HepG2 (cell line): ENCODE data around the gene ATP9A. TPM values are rescaled to one million over a fixed set of nuclear protein-coding genes. Genes with fewer than 3 reads are reported as not detected.
A peak's percentile ranks its signal among the peaks of the same experiment; 100 is the strongest.

Source experiments
- AGO1 ChIP-seq: fragments of 200-400 bp; formaldehyde crosslinking; IDR thresholded peaks from 2 replicates; pipeline ENCODE4 v1.6.1; 2017; ENCODE audit warnings: mild to moderate bottlenecking, low read depth, low read length, moderate library complexity; ENCODE audit not compliant: poor library complexity, severe bottlenecking
- BRD4 ChIP-seq: sonication (generic); formaldehyde crosslinking; IDR thresholded peaks from 2 replicates; pipeline ENCODE4 v1.4.0; 2020; ENCODE audit warnings: missing genetic modification reagents
- E2F2 ChIP-seq: sonication (generic); formaldehyde crosslinking; IDR thresholded peaks from 2 replicates; pipeline ENCODE4 v1.4.0; 2020; ENCODE audit warnings: missing genetic modification reagents, borderline replicate concordance
- FOXC1 ChIP-seq: sonication (generic); formaldehyde crosslinking; IDR thresholded peaks from 2 replicates; pipeline ENCODE4 v1.8.0; 2022; ENCODE audit warnings: mild to moderate bottlenecking, missing genetic modification reagents, borderline replicate concordance
- HNF4A ChIP-seq: sonication (generic); formaldehyde crosslinking; IDR thresholded peaks from 2 replicates; pipeline ENCODE4 v1.4.0; 2020; ENCODE audit warnings: missing genetic modification reagents
- KAT8 ChIP-seq: IDR thresholded peaks from 2 replicates; pipeline ENCODE4 v1.6.1; 2016; ENCODE audit warnings: missing genetic modification reagents, missing compliant biosample characterization
- MBNL3 ChIP-seq: fragments of 250-450 bp; sonication (Bioruptor Pico); conservative IDR thresholded peaks from 2 replicates; pipeline ENCODE4 v1.8.0; 2022; ENCODE audit warnings: mild to moderate bottlenecking, inconsistent platforms
- MIER2 ChIP-seq: IDR thresholded peaks from 2 replicates; pipeline ENCODE4 v1.6.1; 2016; ENCODE audit warnings: missing biosample characterization, missing genetic modification reagents
- MYPOP ChIP-seq: sonication (generic); formaldehyde crosslinking; IDR thresholded peaks from 2 replicates; pipeline ENCODE4 v1.8.1; 2023; ENCODE audit warnings: mild to moderate bottlenecking, moderate library complexity, missing genetic modification reagents
- NFYB ChIP-seq: sonication (generic); formaldehyde crosslinking; IDR thresholded peaks from 2 replicates; pipeline ENCODE4 v1.4.0; 2020; ENCODE audit warnings: missing genetic modification reagents
- NR2F2 ChIP-seq: IDR thresholded peaks from 2 replicates; pipeline ENCODE4 v1.6.1; 2012; ENCODE audit warnings: low read depth, inconsistent platforms, borderline replicate concordance
- PLRG1 ChIP-seq: fragments of 450-650 bp; conservative IDR thresholded peaks from 2 replicates; pipeline ENCODE4 v1.6.1; 2016
- RARG ChIP-seq: sonication (generic); formaldehyde crosslinking; IDR thresholded peaks from 2 replicates; pipeline ENCODE4 v1.4.0; 2020; ENCODE audit warnings: low read depth, mild to moderate bottlenecking, missing genetic modification reagents
- SIN3A ChIP-seq: IDR thresholded peaks from 2 replicates; pipeline ENCODE4 v1.6.1; 2011; ENCODE audit warnings: low read depth, mild to moderate bottlenecking, control low read depth, low read length, borderline replicate concordance
- SMARCE1 ChIP-seq: fragments of 450-650 bp; IDR thresholded peaks from 2 replicates; pipeline ENCODE4 v1.6.1; 2017; ENCODE audit warnings: borderline replicate concordance
- SSRP1 ChIP-seq: IDR thresholded peaks from 2 replicates; pipeline ENCODE4 v1.6.1; 2016; ENCODE audit warnings: control low read depth
- TCF7L2 ChIP-seq: IDR thresholded peaks from 2 replicates; pipeline ENCODE4 v1.6.1; 2011; ENCODE audit warnings: mild to moderate bottlenecking, low read depth, low read length, moderate library complexity
- TGIF2 ChIP-seq: IDR thresholded peaks from 2 replicates; pipeline ENCODE4 v1.6.1; 2016; ENCODE audit warnings: control low read depth, missing compliant biosample characterization
- TRIM22 ChIP-seq: fragments of 450-650 bp; IDR thresholded peaks from 2 replicates; pipeline ENCODE4 v1.6.1; 2017
- U2AF2 ChIP-seq: fragments of 200-400 bp; formaldehyde crosslinking; IDR thresholded peaks from 2 replicates; pipeline ENCODE4 v1.6.1; 2017; ENCODE audit warnings: low read depth, mild to moderate bottlenecking, low read length
- ZKSCAN1 ChIP-seq: fragments of 150-350 bp; IDR thresholded peaks from 2 replicates; pipeline ENCODE4 v1.6.1; 2014; ENCODE audit warnings: low read length
- ZNF205 ChIP-seq: IDR thresholded peaks from 2 replicates; pipeline ENCODE4 v1.6.1; 2018; ENCODE audit warnings: missing biosample characterization, missing genetic modification reagents
- ZNF235 ChIP-seq: sonication (generic); formaldehyde crosslinking; IDR thresholded peaks from 2 replicates; pipeline ENCODE4 v1.8.1; 2023; ENCODE audit warnings: mild to moderate bottlenecking, missing genetic modification reagents, borderline replicate concordance
- ZNF264 ChIP-seq: sonication (generic); formaldehyde crosslinking; IDR thresholded peaks from 2 replicates; pipeline ENCODE4 v1.4.0; 2020; ENCODE audit warnings: missing genetic modification reagents
- ZNF552 ChIP-seq: sonication (generic); formaldehyde crosslinking; IDR thresholded peaks from 2 replicates; pipeline ENCODE4 v1.9.0; 2022; ENCODE audit warnings: missing genetic modification reagents, mild to moderate bottlenecking, borderline replicate concordance
- ZNF616 ChIP-seq: sonication (generic); formaldehyde crosslinking; IDR thresholded peaks from 2 replicates; pipeline ENCODE4 v1.5.0; 2020; ENCODE audit warnings: low read depth, mild to moderate bottlenecking, missing genetic modification reagents
- ZNF747 ChIP-seq: sonication (generic); formaldehyde crosslinking; IDR thresholded peaks from 2 replicates; pipeline ENCODE4 v1.8.1; 2023; ENCODE audit warnings: missing genetic modification reagents, mild to moderate bottlenecking, borderline replicate concordance
- ZNF773 ChIP-seq: sonication (generic); formaldehyde crosslinking; IDR thresholded peaks from 2 replicates; pipeline ENCODE4 v1.4.0; 2020; ENCODE audit warnings: missing genetic modification reagents, borderline replicate concordance
- ZNF790 ChIP-seq: sonication (generic); formaldehyde crosslinking; IDR thresholded peaks from 2 replicates; pipeline ENCODE4 v1.8.0; 2022; ENCODE audit warnings: missing genetic modification reagents, mild to moderate bottlenecking, borderline replicate concordance
- polyA plus RNA-seq, 8 experiments: library from polyadenylated mRNA; depleted of rRNA in 3 of 8; stranded (reverse) in 7 of 8; unstranded in 1 of 8; fragments of >200 nt; fragmentation: Illumina TruSeq in 4 of 8; extraction: Trizol in 4 of 8; gene quantifications; 2 replicates each; pipeline versions ENCODE4 v1.2.1 to v1.2.3, GENCODE V29; 2011 to 2016; ENCODE audit warnings: low read depth in 4 of 8, missing spikeins in 1 of 8, mixed read lengths in 1 of 8; ENCODE audit not compliant: insufficient read depth in 1 of 8
- total RNA-seq, 5 experiments: library from RNA; depleted of rRNA; stranded (reverse); fragments of >200 nt; fragmentation: Illumina TruSeq; extraction: Trizol; gene quantifications; 2 replicates each; pipeline ENCODE4 v1.2.3, GENCODE V29; 2016; ENCODE audit warnings: low read depth in 1 of 5

Gene ATP9A
- total and polyA plus RNA-seq, 2 of the 13 experiments (the other 11 are each of a cell fraction or from before 2014, with no cell fraction given): 11.8 to 18.5 TPM

GRCh38 chr20:51766994-51767866, 960 bp downstream of the ATP9A start (continued):
- TF ChIP-seq ZNF616 (CRISPR knock-in tag) (no peak), ZNF790 (CRISPR knock-in tag) (no peak; the same call in 1 of the 2 replicates), SIN3A (peak; percentile 46; the same call in 1 of the 2 replicates), SMARCE1 (no peak), AGO1 (no peak), NR2F2 (peak; percentile 15; the same call in 1 of the 2 replicates), ZNF773 (CRISPR knock-in tag) (peak; percentile 40; the same call in 1 of the 2 replicates), ZNF235 (CRISPR knock-in tag) (no peak), ZKSCAN1 (no peak), SSRP1 (CRISPR knock-in tag) (no peak), MBNL3 (CRISPR knock-in tag) (no peak), FOXC1 (CRISPR knock-in tag) (peak; percentile 64; the same call in 1 of the 2 replicates), ZNF264 (CRISPR knock-in tag) (no peak), NFYB (peak; percentile 81), KAT8 (CRISPR knock-in tag) (peak; percentile 74; the same call in 1 of the 2 replicates), MYPOP (no peak; the same call in 1 of the 2 replicates), RARG (CRISPR knock-in tag) (no peak), TRIM22 (no peak), HNF4A (CRISPR knock-in tag) (no peak), E2F2 (CRISPR knock-in tag) (no peak), TGIF2 (CRISPR knock-in tag) (no peak; the same call in 1 of the 2 replicates), PLRG1 (no peak), ZNF205 (CRISPR knock-in tag) (no peak), U2AF2 (no peak), ZNF747 (0 out of 2 replicates have a peak, but pooled peaks have one; percentile 52), BRD4 (CRISPR knock-in tag) (no peak), MIER2 (CRISPR knock-in tag) (peak; percentile 43; the same call in 1 of the 2 replicates), TCF7L2 (no peak), ZNF552 (CRISPR knock-in tag) (no peak)
